ENCODE data around the gene NOP53.
A peak's percentile ranks its signal among the peaks of the same experiment; 100 is the strongest.
"Not testable (repeated sequence)": the region's sequence is repeated elsewhere in the genome, so short reads cannot be mapped to it uniquely, and the experiment has no call there.

The NOP53 gene

DNA sequence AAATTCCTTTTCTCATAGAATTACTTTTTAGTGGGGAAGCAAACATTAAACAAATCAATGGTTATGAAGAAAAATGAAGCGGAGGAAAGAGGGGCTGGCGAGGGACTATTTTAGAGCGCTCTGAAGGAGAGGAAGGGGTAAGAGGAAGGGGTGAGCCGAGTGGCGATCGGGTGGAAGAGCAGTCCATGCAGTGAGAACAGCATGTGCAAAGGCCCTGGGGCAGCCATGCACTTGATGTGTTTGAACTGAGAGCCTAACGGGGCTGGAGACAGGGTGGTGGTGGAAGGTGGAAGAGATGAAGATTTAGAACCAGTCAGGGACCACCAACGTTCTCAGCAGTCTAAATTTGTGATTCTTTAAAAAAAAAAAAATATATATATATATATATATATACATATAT is 14.4 kb upstream of the NOP53 start:
- Histone ChIP-seq H3K9me3 (ENCODE audit: control insufficient read depth, low read length) (no peaks in the 10 kb centered on the region), H3K4me1 (no peaks in the 10 kb centered on the region), H3K36me3 (ENCODE audit: control insufficient read depth, insufficient read depth, low read length) (no peaks in the 10 kb centered on the region), H2AFZ (no peak overlapping the region), H3K9ac (no peak overlapping the region), H3K79me2 (no peaks in the 10 kb centered on the region), H3K27me3 (ENCODE audit: control insufficient read depth, insufficient read depth, low read length) (no peaks in the 10 kb centered on the region), H3K4me3 (ENCODE audit: low read depth, low read length) (no peak overlapping the region), H3K4me2 (ENCODE audit: low read length) (no peak overlapping the region), H3K27ac (no peak overlapping the region)
- TF ChIP-seq, protein P1, sequence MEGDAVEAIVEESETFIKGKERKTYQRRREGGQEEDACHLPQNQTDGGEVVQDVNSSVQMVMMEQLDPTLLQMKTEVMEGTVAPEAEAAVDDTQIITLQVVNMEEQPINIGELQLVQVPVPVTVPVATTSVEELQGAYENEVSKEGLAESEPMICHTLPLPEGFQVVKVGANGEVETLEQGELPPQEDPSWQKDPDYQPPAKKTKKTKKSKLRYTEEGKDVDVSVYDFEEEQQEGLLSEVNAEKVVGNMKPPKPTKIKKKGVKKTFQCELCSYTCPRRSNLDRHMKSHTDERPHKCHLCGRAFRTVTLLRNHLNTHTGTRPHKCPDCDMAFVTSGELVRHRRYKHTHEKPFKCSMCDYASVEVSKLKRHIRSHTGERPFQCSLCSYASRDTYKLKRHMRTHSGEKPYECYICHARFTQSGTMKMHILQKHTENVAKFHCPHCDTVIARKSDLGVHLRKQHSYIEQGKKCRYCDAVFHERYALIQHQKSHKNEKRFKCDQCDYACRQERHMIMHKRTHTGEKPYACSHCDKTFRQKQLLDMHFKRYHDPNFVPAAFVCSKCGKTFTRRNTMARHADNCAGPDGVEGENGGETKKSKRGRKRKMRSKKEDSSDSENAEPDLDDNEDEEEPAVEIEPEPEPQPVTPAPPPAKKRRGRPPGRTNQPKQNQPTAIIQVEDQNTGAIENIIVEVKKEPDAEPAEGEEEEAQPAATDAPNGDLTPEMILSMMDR (IDR thresholded peaks at IDR 0.05), result no peak

DNA sequence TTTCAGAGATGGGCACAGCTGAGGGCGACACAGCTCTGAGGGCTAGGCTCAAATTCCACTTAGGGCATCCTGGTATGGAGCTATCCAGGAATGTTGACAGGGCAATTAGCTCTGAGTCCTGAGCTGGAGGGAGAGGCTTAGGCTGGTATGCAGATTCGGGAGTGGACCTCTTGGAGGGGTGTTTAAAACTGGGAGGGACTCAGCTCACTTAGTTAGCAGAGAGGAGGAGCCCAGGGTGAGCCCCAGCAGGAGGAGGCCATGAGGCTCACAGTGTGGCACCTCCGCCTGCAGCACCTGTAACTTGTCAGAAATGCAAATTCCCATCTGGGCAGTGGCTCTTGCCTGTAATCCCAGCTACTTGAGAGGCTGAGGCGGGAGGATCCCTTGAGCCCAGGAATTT is 10.2 kb upstream of the NOP53 start:
- Histone ChIP-seq H2AFZ (no peak overlapping the region), H3K36me3 (ENCODE audit: control insufficient read depth, insufficient read depth, low read length) (no peaks in the 10 kb centered on the region), H3K79me2 (no peaks in the 10 kb centered on the region), H3K4me1 (no peaks in the 10 kb centered on the region), H3K9ac (no peak overlapping the region), H3K9me3 (ENCODE audit: control insufficient read depth, low read length) (no peaks in the 10 kb centered on the region), H3K27ac (no peak overlapping the region), H3K4me3 (ENCODE audit: low read depth, low read length) (no peak overlapping the region), H3K4me2 (ENCODE audit: low read length) (no peak overlapping the region), H3K27me3 (ENCODE audit: control insufficient read depth, insufficient read depth, low read length) (no peaks in the 10 kb centered on the region)
- TF ChIP-seq, protein P1 (IDR thresholded peaks at IDR 0.05), result no peak

DNA sequence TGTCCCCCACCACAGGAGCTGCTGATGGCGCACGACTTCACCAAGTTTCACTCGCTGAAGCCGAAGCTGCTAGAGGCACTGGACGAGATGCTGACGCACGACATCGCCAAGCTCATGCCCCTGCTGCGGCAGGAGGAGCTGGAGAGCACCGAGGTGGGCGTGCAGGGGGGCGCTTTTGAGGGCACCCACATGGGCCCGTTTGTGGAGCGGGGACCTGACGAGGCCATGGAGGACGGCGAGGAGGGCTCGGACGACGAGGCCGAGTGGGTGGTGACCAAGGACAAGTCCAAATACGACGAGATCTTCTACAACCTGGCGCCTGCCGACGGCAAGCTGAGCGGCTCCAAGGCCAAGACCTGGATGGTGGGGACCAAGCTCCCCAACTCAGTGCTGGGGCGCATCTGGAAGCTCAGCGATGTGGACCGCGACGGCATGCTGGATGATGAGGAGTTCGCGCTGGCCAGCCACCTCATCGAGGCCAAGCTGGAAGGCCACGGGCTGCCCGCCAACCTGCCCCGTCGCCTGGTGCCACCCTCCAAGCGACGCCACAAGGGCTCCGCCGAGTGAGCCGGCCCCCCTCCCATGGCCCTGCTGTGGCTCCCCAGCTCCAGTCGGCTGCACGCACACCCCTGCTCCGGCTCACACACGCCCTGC is 4.4 kb upstream of the NOP53 start:
- Histone ChIP-seq H3K4me1 (peaks cover 8% of the 10 kb centered on the region), H2AFZ (no peak overlapping the region), H3K4me3 (ENCODE audit: low read depth, low read length) (no peak overlapping the region), H3K36me3 (ENCODE audit: control insufficient read depth, insufficient read depth, low read length) (no peaks in the 10 kb centered on the region), H3K79me2 (no peaks in the 10 kb centered on the region), H3K27me3 (ENCODE audit: control insufficient read depth, insufficient read depth, low read length) (no peaks in the 10 kb centered on the region), H3K4me2 (ENCODE audit: low read length) (no peak overlapping the region), H3K27ac (no peak overlapping the region), H3K9me3 (ENCODE audit: control insufficient read depth, low read length) (no peaks in the 10 kb centered on the region), H3K9ac (no peak overlapping the region)
- TF ChIP-seq, protein P1 (IDR thresholded peaks at IDR 0.05), result no peak

DNA sequence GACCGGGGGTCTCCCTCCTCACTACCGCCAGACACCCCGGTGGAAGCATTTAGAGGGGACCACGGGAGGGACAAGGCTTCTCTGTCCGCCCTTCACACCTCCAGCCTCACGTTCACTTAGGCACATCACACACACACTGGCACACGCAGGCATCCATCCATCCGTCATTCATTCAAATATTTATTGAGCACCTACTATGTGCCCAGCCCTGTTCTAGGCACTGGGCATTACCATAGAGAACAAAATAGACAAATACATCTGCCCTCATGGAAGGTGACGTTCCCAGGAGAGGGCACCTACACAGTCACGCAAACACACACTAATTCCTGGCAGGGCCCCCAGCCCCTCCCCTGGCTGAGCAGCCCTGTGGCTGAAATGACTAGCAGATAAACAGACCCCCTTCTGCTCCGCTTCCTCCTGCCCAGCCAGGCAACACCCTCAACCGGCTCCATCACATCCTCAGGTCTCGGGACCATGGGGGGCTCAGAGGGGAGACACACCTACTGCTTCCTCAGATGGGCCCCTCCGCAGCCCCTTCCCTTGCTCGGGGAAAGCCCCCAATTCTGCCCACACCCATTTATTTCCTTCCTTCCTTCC is 3.7 kb upstream of the NOP53 start:
- Histone ChIP-seq H3K27ac (no peak overlapping the region), H2AFZ (no peak overlapping the region), H3K36me3 (ENCODE audit: control insufficient read depth, insufficient read depth, low read length) (no peaks in the 10 kb centered on the region), H3K4me2 (ENCODE audit: low read length) (no peak overlapping the region), H3K79me2 (peaks cover 5% of the 10 kb centered on the region), H3K9ac (no peak overlapping the region), H3K4me3 (ENCODE audit: low read depth, low read length) (no peak overlapping the region), H3K9me3 (ENCODE audit: control insufficient read depth, low read length) (no peaks in the 10 kb centered on the region), H3K27me3 (ENCODE audit: control insufficient read depth, insufficient read depth, low read length) (no peaks in the 10 kb centered on the region), H3K4me1 (peaks cover 8% of the 10 kb centered on the region)
- TF ChIP-seq, protein P1 (IDR thresholded peaks at IDR 0.05), result no peak

DNA sequence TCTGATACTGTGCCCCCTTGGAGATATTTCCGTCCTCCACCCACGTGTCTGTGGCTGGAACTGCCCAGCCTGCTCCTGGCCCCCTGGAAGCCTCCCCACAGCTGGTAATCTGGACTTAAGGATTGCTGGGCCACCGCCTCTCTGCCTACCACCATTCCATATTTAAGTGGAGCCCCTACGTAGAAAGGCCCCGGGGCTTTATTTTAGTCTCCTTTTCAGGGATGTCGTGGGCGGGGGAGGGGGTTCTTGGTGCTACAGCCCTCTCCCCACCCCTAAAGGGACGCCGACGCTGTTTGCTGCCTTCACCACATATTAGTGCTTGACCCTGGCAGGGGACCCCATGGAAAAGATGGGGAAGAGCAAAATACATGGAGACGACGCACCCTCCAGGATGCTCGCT is 2.7 kb upstream of the NOP53 start:
- TF ChIP-seq, protein P1 (IDR thresholded peaks at IDR 0.05), result no peak
- peaks cover 8% of the 10 kb centered on the region for H3K4me1 ChIP-seq
- H3K4me2 ChIP-seq (ENCODE audit: low read length), result peak overlapping the region; percentile 48
- no peaks in the 10 kb centered on the region for H3K36me3 ChIP-seq (ENCODE audit: control insufficient read depth, insufficient read depth, low read length)
- peak overlapping the region; percentile 48 for H3K4me3 ChIP-seq (ENCODE audit: low read depth, low read length)
- H3K9me3 ChIP-seq (ENCODE audit: control insufficient read depth, low read length), result no peaks in the 10 kb centered on the region
- H3K27ac ChIP-seq, result peak overlapping the region; percentile 70
- no peak overlapping the region for H3K9ac ChIP-seq
- peaks cover 9% of the 10 kb centered on the region for H3K79me2 ChIP-seq
- no peaks in the 10 kb centered on the region for H3K27me3 ChIP-seq (ENCODE audit: control insufficient read depth, insufficient read depth, low read length)
- peak overlapping the region; percentile 65 for H2AFZ ChIP-seq

DNA sequence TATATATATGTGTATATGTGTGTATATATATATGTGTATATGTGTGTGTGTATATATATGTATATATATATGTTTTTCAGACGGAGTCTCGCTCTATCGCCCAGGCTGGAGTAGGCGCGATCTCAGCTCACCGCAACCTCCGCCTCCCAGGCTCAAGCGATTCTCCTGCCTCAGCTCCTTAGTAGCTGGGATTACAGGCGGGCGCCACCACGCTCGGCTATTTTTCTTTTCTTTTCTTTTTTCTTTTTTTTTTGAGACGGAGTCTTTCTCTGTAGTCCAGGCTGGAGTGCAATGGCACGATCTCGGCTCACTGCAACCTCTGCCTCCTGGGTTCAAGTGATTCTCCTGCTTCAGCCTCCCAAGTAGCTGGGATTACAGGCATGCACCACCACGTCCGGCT is 783 bp downstream of the NOP53 start:
- Histone ChIP-seq H3K79me2 (peaks cover 15% of the 10 kb centered on the region), H3K4me3 (ENCODE audit: low read depth, low read length) (peak overlapping the region; percentile 99), H2AFZ (peak overlapping the region; percentile 31), H3K4me2 (ENCODE audit: low read length) (peak overlapping the region; percentile 98)
- not testable (repeated sequence) for H3K9ac ChIP-seq; H3K9me3 ChIP-seq (ENCODE audit: control insufficient read depth, low read length); H3K36me3 ChIP-seq (ENCODE audit: control insufficient read depth, insufficient read depth, low read length); H3K27me3 ChIP-seq (ENCODE audit: control insufficient read depth, insufficient read depth, low read length); H3K27ac ChIP-seq; H3K4me1 ChIP-seq
